ENCODE measurements around the gene ZER1.
"Not testable (repeated sequence)": the region's sequence is repeated elsewhere in the genome, so short reads cannot be mapped to it uniquely, and the experiment has no call there.

ZER1 gene

DNA sequence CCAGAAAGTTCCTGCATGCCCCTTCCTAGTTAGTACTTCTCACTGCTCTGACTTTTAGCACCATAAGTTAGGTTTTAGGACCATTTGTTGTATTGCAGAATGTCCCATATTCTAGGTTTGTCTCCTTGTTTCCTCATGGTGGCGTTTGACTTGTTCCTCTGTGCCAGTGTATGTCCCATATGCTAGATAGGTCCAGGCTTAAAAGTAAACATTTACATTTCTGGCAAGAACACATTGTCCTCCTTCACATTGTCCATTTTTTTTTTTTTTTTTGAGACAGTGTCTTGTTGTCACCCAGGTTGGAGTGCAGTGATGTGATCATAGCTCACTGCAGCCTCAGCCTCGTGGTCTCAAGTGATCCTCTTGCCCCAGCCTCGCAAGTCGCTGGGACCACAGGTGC, 30.8 kb upstream of the ZER1 start:
- H3K36me3 Mint-ChIP-seq (ENCODE audit: insufficient read depth), result peaks cover 77% of the 10 kb centered on the region
- no peak for DNase-seq

DNA sequence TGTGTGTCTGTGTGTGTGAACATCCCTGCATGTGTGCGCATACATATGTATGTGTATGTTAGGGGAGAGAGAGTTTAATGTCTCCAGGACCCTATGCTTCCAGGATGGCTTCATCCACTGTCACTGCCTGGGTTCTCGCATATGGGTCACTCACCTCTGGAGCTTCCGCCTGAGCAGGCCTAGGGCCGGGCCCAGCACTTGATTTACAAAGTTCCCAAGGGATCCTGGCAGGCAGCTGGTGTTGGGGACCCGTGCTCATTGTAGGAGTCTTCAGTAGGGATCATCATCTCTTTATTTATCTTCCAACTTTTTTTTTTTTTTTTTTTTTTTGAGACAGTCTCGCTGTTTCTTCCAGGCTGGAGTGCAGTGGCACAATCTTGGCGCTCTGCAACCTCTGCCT, 28.3 kb upstream of the ZER1 start:
- no peaks in the 10 kb centered on the region for H3K27me3 Mint-ChIP-seq
- peaks cover 88% of the 10 kb centered on the region for H3K36me3 Mint-ChIP-seq (ENCODE audit: insufficient read depth)
- H3K9me3 Mint-ChIP-seq, result no peaks in the 10 kb centered on the region
- H3K4me3 Mint-ChIP-seq, result no peak overlapping the region
- H3K27ac Mint-ChIP-seq, result no peak overlapping the region
- ATAC-seq (replicated peaks) (no peak), DNase-seq (no peak)
- H3K4me1 Mint-ChIP-seq (ENCODE audit: low read depth in 2 of 2), result peaks cover 0 to 4% of the 10 kb centered on the region in 2 donors

More for the DNA sequence above, 30.8 kb upstream of the ZER1 start:
- Mint-ChIP-seq H3K9me3 (no peaks in the 10 kb centered on the region), H3K4me1 (ENCODE audit: low read depth in 2 of 2) (peaks cover 0 to 4% of the 10 kb centered on the region in 2 donors), H3K27ac (no peak overlapping the region), H3K4me3 (no peak overlapping the region), H3K27me3 (no peaks in the 10 kb centered on the region)
- no peak for ATAC-seq (replicated peaks)

DNA sequence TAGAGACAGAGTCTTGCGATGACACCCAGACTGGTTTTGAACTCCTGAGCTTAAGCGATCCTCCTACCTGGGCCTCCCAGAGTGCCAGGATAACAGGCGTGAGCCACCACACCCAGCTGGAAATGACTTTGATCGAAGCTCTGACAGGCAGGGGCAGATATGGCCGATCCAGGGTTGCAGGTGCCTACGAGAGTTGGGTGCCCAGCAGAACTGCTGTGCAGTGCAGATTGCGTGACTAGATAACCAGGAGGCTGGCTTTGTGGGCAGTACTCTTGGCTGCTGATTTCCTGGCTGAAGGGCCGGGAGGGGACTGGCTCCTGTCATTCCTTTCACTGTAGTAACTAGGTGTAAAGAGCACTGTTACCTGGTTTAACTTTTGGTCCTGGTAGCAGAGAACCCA, 27.2 kb upstream of the ZER1 start:
- no peaks in the 10 kb centered on the region for H3K9me3 Mint-ChIP-seq

DNA sequence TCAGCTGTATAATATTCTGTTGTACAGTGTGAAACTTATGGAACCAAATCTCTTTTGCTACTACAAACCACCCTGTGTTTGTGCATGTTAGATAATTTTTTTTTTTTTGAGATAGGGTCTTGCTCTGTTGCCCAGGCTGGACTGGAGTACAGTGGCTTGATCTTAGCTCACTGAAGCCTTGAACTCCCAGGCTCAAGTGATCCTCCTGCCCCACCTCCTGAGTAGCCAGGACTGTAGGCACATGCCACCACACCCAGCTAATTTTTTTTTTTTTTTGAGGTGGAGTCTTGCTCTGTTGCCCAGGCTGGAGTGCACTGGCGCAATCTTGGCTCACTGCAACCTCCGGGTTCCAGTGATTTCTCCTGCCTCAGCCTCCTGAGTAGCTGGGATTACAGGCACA, 23.2 kb upstream of the ZER1 start:
- H3K4me1 Mint-ChIP-seq (ENCODE audit: low read depth in 2 of 2), result peaks cover 8 to 14% of the 10 kb centered on the region in 2 donors
- H3K27me3 Mint-ChIP-seq; DNase-seq; H3K27ac Mint-ChIP-seq; H3K4me3 Mint-ChIP-seq; H3K9me3 Mint-ChIP-seq; ATAC-seq (replicated peaks): not testable (repeated sequence)
- H3K36me3 Mint-ChIP-seq (ENCODE audit: insufficient read depth), result peaks cover 74% of the 10 kb centered on the region

More for the DNA sequence above, 27.2 kb upstream of the ZER1 start:
- Mint-ChIP-seq H3K27ac (no peak overlapping the region), H3K4me3 (no peak overlapping the region), H3K4me1 (ENCODE audit: low read depth in 2 of 2) (peaks cover under 1 to 5% of the 10 kb centered on the region in 2 donors), H3K36me3 (ENCODE audit: insufficient read depth) (peaks cover 88% of the 10 kb centered on the region), H3K27me3 (no peaks in the 10 kb centered on the region)
- no peak for ATAC-seq (replicated peaks)
- no peak for DNase-seq

DNA sequence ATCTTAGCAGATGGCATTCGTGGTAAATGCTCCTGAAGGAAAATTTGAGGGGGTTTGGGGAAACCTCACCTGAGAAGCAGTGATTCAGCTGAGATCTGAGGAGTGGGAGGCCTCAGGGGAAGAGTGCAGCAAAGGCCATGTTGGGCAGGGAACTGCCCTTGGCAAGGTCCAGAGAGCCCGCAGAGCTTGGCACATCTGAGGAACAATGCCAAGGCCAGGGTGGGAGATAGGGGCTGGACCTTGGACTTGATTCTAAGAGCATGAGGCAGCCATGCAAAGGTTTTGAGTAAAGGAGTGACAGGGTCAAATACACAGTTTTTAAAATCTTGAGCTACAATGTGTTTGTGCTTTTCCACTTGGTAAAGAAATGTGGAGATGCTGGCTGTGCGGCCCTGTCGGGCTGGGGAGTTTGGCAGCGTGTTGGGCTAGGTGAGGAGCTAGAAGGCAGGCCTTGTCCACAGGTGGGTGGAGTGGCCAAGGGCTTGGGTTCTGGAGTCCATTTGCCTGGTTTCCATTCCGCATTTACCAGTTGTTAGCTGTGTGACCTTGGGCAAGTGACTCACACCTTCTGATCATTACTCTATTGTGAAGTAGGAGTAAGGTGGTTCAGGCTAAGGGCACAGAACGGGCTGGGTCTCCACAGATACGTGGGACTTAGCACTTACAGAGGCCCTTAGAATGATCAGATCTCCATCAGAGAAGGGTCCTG, 21.4 kb upstream of the ZER1 start:
- peaks cover 9 to 17% of the 10 kb centered on the region in 2 donors for H3K4me1 Mint-ChIP-seq (ENCODE audit: low read depth in 2 of 2)
- no peak for DNase-seq

DNA sequence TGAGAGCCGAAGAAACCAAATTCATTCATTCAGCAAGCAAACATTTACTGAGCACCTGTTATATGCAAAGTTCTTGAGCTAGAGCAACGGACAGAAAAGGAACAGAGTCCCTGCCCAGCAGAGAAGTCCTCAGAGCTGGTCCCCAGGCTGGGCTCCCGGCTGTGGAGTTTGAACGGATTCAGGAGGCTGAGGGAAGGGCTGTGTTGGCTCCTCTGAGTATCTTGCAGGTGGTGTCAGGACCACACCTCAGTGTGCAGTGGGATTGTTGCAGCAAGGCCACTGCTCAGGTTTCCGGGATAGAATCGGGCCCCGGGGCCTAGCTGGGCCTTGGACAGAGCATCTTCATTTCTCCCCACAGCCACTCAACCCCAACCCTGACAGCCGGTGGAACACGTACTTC, 20.4 kb upstream of the ZER1 start:
- peaks cover 51% of the 10 kb centered on the region for H3K36me3 Mint-ChIP-seq (ENCODE audit: insufficient read depth)
- H3K27ac Mint-ChIP-seq, result peak overlapping the region in 1 of 2 donors; percentile 63
- ATAC-seq (replicated peaks), result no peak
- peaks cover 18 to 22% of the 10 kb centered on the region in 2 donors for H3K4me1 Mint-ChIP-seq (ENCODE audit: low read depth in 2 of 2)
- no peaks in the 10 kb centered on the region for H3K9me3 Mint-ChIP-seq
- H3K4me3 Mint-ChIP-seq, result no peak overlapping the region
- no peaks in the 10 kb centered on the region for H3K27me3 Mint-ChIP-seq
- DNase-seq, result no peak

More for the DNA sequence above, 21.4 kb upstream of the ZER1 start:
- H3K27ac Mint-ChIP-seq, result peak overlapping the region; percentile 81 to 86
- no peak for ATAC-seq (replicated peaks)
- no peak overlapping the region for H3K4me3 Mint-ChIP-seq
- H3K27me3 Mint-ChIP-seq, result no peaks in the 10 kb centered on the region
- no peaks in the 10 kb centered on the region for H3K9me3 Mint-ChIP-seq
- H3K36me3 Mint-ChIP-seq (ENCODE audit: insufficient read depth), result peaks cover 56% of the 10 kb centered on the region

DNA sequence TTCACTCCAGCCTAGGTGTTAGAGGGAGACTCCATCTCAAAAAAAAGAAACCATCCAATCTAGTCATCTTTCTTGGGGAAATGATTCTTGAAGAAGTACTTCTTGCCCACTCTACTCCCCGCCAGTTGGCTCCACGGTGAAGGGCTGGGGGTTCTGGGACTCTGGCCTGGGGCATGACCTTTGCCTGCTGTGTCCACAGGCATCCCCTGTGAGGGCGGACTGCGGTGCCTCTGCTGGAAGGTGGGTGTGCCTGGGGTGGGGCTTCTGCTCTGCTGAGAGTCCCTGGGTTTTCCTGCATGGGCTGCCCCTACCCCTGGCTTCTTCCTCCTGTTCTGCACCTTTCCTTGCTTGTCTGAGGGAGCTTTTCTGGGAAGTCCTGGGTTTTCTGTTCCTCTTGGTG, 18.8 kb upstream of the ZER1 start:
- no peak for DNase-seq
- Mint-ChIP-seq H3K4me3 (no peak overlapping the region), H3K27ac (peak overlapping the region in 1 of 2 donors; percentile 63), H3K36me3 (ENCODE audit: insufficient read depth) (peaks cover 47% of the 10 kb centered on the region), H3K9me3 (no peaks in the 10 kb centered on the region), H3K27me3 (no peaks in the 10 kb centered on the region), H3K4me1 (ENCODE audit: low read depth in 2 of 2) (peaks cover 22 to 23% of the 10 kb centered on the region in 2 donors)
- no peak for ATAC-seq (replicated peaks)

DNA sequence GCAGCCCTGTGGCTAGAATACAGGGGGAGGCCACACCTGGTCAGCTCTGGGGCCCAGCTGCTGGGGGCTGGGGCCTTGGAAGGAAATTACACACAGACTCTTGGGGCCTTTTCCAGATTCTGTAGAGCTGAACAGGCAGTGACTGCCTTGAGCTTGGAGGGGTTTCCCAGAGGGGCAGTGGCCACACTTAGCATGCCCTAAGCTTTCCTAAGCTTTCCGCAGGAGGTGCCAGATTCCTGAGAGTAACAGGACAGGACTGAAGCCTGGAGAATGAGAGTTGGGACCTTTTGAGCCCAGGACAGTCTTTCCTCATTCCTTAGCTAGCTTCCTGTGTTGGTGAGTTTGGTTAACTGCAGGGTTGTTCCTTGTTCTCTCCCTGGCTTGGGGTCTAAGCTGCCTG, 16.7 kb upstream of the ZER1 start:
- peak overlapping the region; percentile 96 to 97 for H3K27ac Mint-ChIP-seq
- no peaks in the 10 kb centered on the region for H3K9me3 Mint-ChIP-seq
- H3K4me3 Mint-ChIP-seq, result peak overlapping the region; percentile 96 to 98
- no peaks in the 10 kb centered on the region for H3K27me3 Mint-ChIP-seq
- H3K4me1 Mint-ChIP-seq (ENCODE audit: low read depth in 2 of 2), result peaks cover 19 to 20% of the 10 kb centered on the region in 2 donors
- no peak for ATAC-seq (replicated peaks)
- peaks cover 26% of the 10 kb centered on the region for H3K36me3 Mint-ChIP-seq (ENCODE audit: insufficient read depth)
- no peak for DNase-seq

DNA sequence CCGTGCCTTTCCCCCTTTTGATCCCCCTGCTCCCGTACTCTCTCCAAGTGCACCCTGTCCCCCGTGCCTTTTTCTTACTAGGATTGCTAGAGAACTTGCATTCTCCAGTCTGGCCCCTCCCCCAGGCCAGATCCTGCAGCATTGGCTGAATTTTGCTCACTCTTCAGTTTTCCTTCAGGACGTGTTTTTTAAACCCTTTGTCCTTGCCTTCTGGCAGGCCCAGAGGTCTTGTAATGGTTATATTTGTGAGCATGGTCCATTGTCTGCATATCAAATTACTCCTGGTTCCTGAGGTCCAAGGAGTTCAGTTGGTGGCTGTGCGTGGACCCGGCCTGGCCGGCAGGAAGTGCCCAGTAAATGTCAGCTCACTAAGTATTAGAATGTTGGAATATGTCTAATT, 15.9 kb upstream of the ZER1 start:
- ATAC-seq (replicated peaks) (no peak), DNase-seq (no peak)
- peak overlapping the region; percentile 96 to 97 for H3K27ac Mint-ChIP-seq
- H3K36me3 Mint-ChIP-seq (ENCODE audit: insufficient read depth), result peaks cover 24% of the 10 kb centered on the region
- H3K27me3 Mint-ChIP-seq, result no peaks in the 10 kb centered on the region
- peaks cover 14 to 16% of the 10 kb centered on the region in 2 donors for H3K4me1 Mint-ChIP-seq (ENCODE audit: low read depth in 2 of 2)
- no peaks in the 10 kb centered on the region for H3K9me3 Mint-ChIP-seq
- H3K4me3 Mint-ChIP-seq, result peak overlapping the region; percentile 96 to 98

DNA sequence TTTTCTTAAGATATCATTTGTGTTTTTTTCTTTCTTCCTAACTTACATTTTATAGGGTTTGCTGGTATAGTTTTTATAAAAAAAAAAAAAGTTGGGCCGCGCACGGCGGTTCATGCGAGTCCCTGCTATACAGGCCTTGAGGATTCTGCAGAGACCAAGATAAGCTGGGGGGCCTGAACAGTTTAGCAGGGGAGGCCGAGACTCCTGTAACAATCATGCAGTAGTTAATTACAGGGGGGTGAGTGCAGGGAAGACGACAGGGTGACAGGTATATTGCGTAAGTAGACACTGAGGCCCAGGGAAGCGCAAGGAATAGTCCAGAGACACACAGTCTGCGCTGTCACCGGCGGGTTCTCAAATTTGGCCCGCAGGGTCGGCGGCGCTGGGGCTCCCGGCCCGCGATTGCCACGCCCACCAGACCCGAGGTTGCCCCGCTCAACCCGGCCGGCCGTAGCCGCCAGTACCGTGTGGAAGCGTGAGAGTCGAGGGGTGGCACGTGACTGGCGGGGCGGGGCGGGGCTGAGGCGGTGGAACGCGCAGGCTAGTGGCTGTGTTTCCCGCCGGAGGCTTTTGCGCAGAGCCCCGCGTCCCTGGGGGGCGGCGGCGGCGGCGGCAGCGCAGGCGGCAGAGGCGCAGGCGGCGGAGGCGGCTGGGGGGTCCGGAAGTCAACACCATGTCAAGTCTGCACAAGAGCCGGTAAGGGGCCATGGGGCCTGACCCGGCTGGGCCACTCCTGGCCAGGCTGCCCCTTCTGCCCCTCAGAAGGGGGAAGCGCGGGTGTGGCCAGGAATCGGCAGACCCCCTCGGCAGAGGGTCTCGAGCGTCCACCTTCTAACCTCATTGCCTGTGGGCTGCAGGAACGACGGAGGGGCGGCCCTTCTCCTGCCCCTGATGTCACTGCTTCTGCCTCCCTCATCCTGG, 15.2 kb upstream of the ZER1 start, which contains the start of gene TBC1D13:
Gene TBC1D13, plus strand, starts transcription at position 573 of the 921 bp plus-strand sequence. Its CDS starts 101 bp downstream, at position 674.
- H3K27ac Mint-ChIP-seq, result peak within 1 kb of the TSS; percentile 96 to 97
- no peaks in the 10 kb centered on the region for H3K9me3 Mint-ChIP-seq
- peaks cover 19% of the 10 kb centered on the region for H3K36me3 Mint-ChIP-seq (ENCODE audit: insufficient read depth)
- peak; percentile 87 to 91 (median 91) for DNase-seq
- H3K27me3 Mint-ChIP-seq, result no peaks in the 10 kb centered on the region
- H3K4me1 Mint-ChIP-seq (ENCODE audit: low read depth in 2 of 2), result peaks cover 14 to 15% of the 10 kb centered on the region in 2 donors
- H3K4me3 Mint-ChIP-seq, result peak within 1 kb of the TSS; percentile 96 to 98
- peak; percentile 95 for ATAC-seq (replicated peaks)

DNA sequence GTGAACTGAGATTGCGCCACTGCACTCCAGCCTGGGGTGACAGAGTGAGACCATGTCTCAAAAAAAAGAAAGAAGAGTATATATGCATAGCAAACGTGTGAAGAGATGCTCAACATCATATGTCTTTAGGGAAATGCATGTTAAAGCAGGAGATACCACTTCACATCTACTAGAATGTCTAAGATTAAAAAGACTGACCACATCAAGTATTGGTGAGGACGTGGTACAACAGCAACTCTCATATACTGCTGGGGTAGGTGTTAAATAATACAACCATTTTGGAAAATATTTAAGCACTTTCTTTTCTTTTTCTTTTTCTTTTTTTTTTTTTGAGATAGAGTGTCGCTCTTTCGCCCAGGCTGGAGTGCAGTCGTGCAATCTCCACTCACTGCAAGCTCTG, 13.7 kb upstream of the ZER1 start:
- DNase-seq, result no peak
- H3K36me3 Mint-ChIP-seq (ENCODE audit: insufficient read depth), result peaks cover 13% of the 10 kb centered on the region
- H3K9me3 Mint-ChIP-seq, result no peaks in the 10 kb centered on the region
- peak overlapping the region in 1 of 2 donors; percentile 96 for H3K4me3 Mint-ChIP-seq
- peak overlapping the region in 1 of 2 donors; percentile 97 for H3K27ac Mint-ChIP-seq
- H3K27me3 Mint-ChIP-seq, result no peaks in the 10 kb centered on the region
- peaks cover 12 to 15% of the 10 kb centered on the region in 2 donors for H3K4me1 Mint-ChIP-seq (ENCODE audit: low read depth in 2 of 2)
- ATAC-seq (replicated peaks), result no peak

DNA sequence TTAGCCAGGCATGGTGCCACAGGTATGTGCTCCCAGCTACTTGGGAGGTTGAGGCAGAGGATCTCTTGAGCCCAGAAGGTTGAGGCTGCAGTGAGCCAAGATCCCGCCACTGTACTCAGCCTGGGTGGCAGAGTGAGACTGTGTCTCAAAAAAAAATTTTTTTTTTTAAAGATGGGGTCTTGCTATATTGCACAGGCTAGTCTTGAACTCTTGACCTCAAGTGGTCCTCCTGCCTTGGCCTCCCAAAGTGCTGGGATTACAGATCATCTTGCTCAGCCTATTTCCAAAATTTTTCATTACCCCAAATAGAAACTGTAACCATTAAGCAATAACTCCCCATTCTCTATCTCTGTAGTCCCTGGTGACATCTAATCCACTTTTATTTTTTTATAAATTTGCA, 10.9 kb upstream of the ZER1 start:
- H3K9me3 Mint-ChIP-seq, result no peaks in the 10 kb centered on the region
- H3K4me3 Mint-ChIP-seq, result no peak overlapping the region
- ATAC-seq (replicated peaks) (no peak), DNase-seq (no peak)
- H3K27ac Mint-ChIP-seq, result peak overlapping the region in 1 of 2 donors; percentile 60
- peaks cover 8% of the 10 kb centered on the region for H3K36me3 Mint-ChIP-seq (ENCODE audit: insufficient read depth)
- no peaks in the 10 kb centered on the region for H3K27me3 Mint-ChIP-seq
- H3K4me1 Mint-ChIP-seq (ENCODE audit: low read depth in 2 of 2), result peaks cover 3 to 10% of the 10 kb centered on the region in 2 donors

DNA sequence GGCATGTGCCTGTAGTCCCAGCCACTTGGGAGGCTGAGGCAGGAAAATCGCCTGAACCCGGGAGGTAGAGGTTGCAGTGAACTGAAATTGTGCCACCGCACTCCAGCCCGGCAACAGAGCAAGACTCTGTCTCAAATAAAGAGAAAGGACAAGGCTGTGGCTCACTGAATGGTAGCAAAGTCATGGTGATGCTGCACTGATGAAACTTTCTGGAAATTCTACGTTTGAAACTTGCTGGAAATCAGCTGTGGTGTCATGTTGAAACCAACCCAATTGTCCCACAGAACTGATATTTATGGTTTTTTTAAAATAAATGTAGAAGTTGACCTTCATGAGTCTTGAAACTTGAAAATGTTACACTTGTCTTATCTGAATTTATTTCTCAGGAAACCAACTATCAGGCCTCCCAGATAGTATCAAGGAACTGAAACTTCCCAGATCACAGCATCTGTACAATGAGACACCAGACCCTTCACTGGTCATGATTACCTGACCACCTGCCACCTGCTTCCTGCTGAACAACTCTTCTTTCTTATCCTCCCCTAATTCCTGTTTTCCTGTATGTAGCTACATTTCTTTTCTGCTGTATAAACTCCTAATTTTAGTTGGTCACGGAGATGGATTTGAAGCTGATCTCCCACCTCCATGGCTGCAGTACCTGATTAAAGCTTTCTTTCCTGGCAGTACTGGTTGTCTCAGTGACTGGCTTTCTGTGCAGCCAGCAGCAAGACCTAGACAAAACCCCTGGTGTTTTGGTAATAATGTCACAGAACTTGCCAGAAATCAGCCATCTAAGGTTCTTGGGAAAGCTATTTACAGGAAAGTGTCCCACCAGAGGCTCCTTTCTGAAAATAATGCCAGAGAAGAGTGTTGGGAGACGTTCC, 9.7 kb upstream of the ZER1 start:
- no peak for DNase-seq

More for the DNA sequence above, 9.7 kb upstream of the ZER1 start:
- H3K9me3 Mint-ChIP-seq, result no peaks in the 10 kb centered on the region
- peaks cover 2% of the 10 kb centered on the region for H3K36me3 Mint-ChIP-seq (ENCODE audit: insufficient read depth)
- no peak overlapping the region for H3K27ac Mint-ChIP-seq
- no peak for ATAC-seq (replicated peaks)
- H3K4me1 Mint-ChIP-seq (ENCODE audit: low read depth in 2 of 2), result no peaks in the 10 kb centered on the region
- no peaks in the 10 kb centered on the region for H3K27me3 Mint-ChIP-seq
- H3K4me3 Mint-ChIP-seq, result no peak overlapping the region
